MCF 10A (cell line): ENCODE results near the gene PODNL1. TPM values are rescaled to one million over a fixed set of nuclear protein-coding genes. Genes with fewer than 3 reads are reported as not detected.

ENCODE experiments used
- BruUV-seq: library from RNA; stranded (reverse); fragments of 400-500 nt; replicated peaks from 2 replicates; lab custom pipeline; 2021; lab: Mats Ljungman, UMichigan
- CTCF ChIA-PET: fragments of 300-600 bp; sonication (Branson Sonifier 250); formaldehyde crosslinking; extraction: SDS; loops from one replicate; lab custom pipeline; 2021; ENCODE audit warnings: antibody characterized with exemption, inconsistent platforms; lab: Yijun Ruan, JAX
- POLR2A ChIA-PET: fragments of 300-600, 350-650 bp; sonication (Branson Sonifier 250); formaldehyde crosslinking; extraction: SDS; loops from one replicate; lab custom pipeline; 2020; ENCODE audit warnings: antibody characterized with exemption, inconsistent platforms; lab: Yijun Ruan, JAX
- DNase-seq: peaks from one replicate; pipeline ENCODE4 v3.0.0-alpha.2; 2018; ENCODE audit not compliant: unreplicated experiment
- H3K27ac Mint-ChIP-seq: one replicate; pipeline ENCODE4 v1.8.0; 2022; ENCODE audit warnings: mild to moderate bottlenecking, low read depth, mixed read lengths; ENCODE audit not compliant: unreplicated experiment
- H3K27me3 Mint-ChIP-seq: one replicate; pipeline ENCODE4 v1.8.0; 2022; ENCODE audit warnings: mixed read lengths; ENCODE audit not compliant: insufficient read depth, unreplicated experiment
- H3K36me3 Mint-ChIP-seq: one replicate; pipeline ENCODE4 v1.8.0; 2022; ENCODE audit warnings: mild to moderate bottlenecking, moderate library complexity, mixed read lengths; ENCODE audit not compliant: insufficient read depth, unreplicated experiment
- H3K4me1 Mint-ChIP-seq: one replicate; pipeline ENCODE4 v1.8.0; 2022; ENCODE audit warnings: mixed read lengths; ENCODE audit not compliant: insufficient read depth, unreplicated experiment
- H3K4me3 Mint-ChIP-seq: one replicate; pipeline ENCODE4 v1.8.0; 2022; ENCODE audit warnings: mild to moderate bottlenecking, moderate library complexity, mixed read lengths; ENCODE audit not compliant: unreplicated experiment
- H3K9me3 Mint-ChIP-seq: one replicate; pipeline ENCODE4 v1.8.0; 2022; ENCODE audit warnings: mixed read lengths; ENCODE audit not compliant: unreplicated experiment
- CTCF ChIP-seq: fragments of 200-600 bp; IDR thresholded peaks from one replicate; pipeline ENCODE4 v1.8.0; 2022; ENCODE audit warnings: antibody characterized with exemption, mild to moderate bottlenecking; ENCODE audit not compliant: unreplicated experiment
- intact Hi-C: fragments of 100-400 bp; cut with micrococcal nuclease; formaldehyde crosslinking; loops from 2 replicates; pipeline ENCODE4 v1.14.1; 2022
- total RNA-seq: library from RNA; stranded (reverse); gene quantifications from 2 replicates; pipeline ENCODE4 v1.2.3, GENCODE V29; 2022

PODNL1 gene
- total RNA-seq, 1 experiment from 2014 or later = 0.51 TPM

DNA sequence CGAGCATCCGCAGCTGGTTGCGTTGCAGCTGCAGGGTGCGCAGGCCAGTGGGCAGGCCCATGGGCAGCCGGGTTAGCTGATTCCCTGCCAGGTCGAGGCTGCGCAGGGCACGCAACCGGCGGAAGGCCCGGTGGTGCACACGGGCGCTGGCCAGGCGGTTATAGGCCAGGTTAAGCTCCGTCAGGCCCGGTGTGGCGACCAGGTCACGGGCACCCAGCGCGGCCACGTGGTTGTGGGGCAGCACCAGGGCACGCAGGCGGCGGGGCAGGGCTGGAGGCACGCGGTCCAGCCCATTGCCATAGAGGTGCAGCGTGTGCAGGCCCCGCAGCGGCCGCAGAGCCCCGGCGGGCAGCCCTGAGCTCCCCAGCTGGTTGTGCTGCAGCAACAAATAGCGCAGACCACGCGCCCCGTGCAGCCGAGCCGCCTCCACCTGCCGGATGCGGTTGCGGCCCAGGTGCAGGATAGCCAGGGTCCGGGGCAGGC is 5.3 kb downstream of the PODNL1 start:
- ChIA-PET POLR2A (interaction anchor here (0.7 to 1.4 kb wide), 3 partner anchors 17 to 43 kb away, joined by 3 to 4 read pairs (median 3); partner anchors contain the start of gene DCAF15), CTCF (interaction anchor here (0.8 kb wide), 1 partner anchor 52 kb away, joined by 5 read pairs; no protein-coding TSS in a partner anchor)
- intact Hi-C loops = no loop called here
- H3K27me3 Mint-ChIP-seq = peaks cover 11% of the 10 kb centered on the region
- TF ChIP-seq CTCF = no peak
- peaks cover 6% of the 10 kb centered on the region for H3K4me1 Mint-ChIP-seq
- no peaks in the 10 kb centered on the region for H3K9me3 Mint-ChIP-seq
- peaks cover 17% of the 10 kb centered on the region for H3K36me3 Mint-ChIP-seq
- DNase-seq = no peak
- H3K27ac Mint-ChIP-seq = no peak overlapping the region
- no peak overlapping the region for H3K4me3 Mint-ChIP-seq
- no TSS peak for BruUV-seq

- Mint-ChIP-seq H3K27me3 (peaks cover 4% of the 10 kb centered on the region), H3K4me1 (peaks cover under 1% of the 10 kb centered on the region), H3K4me3 (no peak overlapping the region), H3K9me3 (no peaks in the 10 kb centered on the region), H3K27ac (no peak overlapping the region), H3K36me3 (peaks cover 17% of the 10 kb centered on the region)
- no peak for DNase-seq
- intact Hi-C loops = no loop called here
- POLR2A ChIA-PET = interaction anchor here (0.7 to 1.2 kb wide), 3 partner anchors 16 to 43 kb away, joined by 3 read pairs; no protein-coding TSS in a partner anchor
- BruUV-seq = no TSS peak
- TF ChIP-seq CTCF = no peak
- CTCF ChIA-PET = interaction anchor here (0.8 kb wide), 1 partner anchor 51 kb away, joined by 5 read pairs; no protein-coding TSS in a partner anchor
These were observed 6.0 kb downstream of the PODNL1 start for GRCh38 chr19:13932149-13932637.

DNA sequence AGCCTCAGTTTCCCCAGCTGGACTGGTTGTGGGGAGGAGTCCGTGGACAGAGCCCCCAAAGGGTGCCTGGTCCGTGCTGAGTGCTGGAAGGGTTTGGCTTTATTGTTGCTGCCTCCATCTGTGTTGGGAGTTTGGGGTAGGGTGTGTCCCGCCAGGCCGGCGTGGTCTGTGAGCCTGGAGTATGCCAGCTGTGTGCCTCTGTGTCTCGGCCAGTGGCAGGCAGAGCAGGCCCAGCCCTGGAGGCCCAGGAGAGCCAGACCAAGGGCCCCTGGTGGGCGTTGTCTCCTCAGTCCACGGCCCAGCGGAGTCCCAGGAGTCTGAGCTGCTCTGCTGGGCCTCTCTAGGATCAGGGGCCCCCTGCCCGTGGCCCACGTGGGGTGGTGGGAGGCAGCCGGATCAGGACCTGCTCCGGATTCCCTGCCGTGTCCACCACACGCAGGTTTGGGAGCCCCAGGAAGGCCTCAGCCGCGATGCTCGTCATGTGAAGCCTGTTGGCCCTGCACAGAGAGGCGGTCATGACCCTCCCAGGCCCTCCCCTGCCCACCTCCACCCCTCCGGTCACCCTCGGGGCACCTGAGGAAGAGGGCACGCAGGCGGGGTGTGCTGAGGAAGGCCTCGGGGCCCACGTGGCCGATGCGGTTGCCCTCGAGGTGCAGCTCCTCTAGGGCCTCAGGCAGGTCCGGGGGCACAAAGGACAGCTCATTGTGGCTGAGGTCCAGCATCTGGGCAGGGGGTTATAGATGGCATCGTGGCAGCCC is 6.6 kb downstream of the PODNL1 start:
- DNase-seq = no peak
- no TSS peak for BruUV-seq
- H3K4me1 Mint-ChIP-seq = no peaks in the 10 kb centered on the region
- H3K27me3 Mint-ChIP-seq = no peaks in the 10 kb centered on the region
- intact Hi-C loops = no loop called here
- H3K4me3 Mint-ChIP-seq = no peak overlapping the region
- peaks cover 17% of the 10 kb centered on the region for H3K36me3 Mint-ChIP-seq
- ChIA-PET CTCF (no interaction called here), POLR2A (interaction anchor here (1.1 kb wide), 1 partner anchor 24 kb away, joined by 3 read pairs; no protein-coding TSS in a partner anchor)
- TF ChIP-seq CTCF = no peak
- H3K27ac Mint-ChIP-seq = no peak overlapping the region
- H3K9me3 Mint-ChIP-seq = no peaks in the 10 kb centered on the region

GRCh38 chr19:13930402-13930801 is 7.8 kb downstream of the PODNL1 start:
- Mint-ChIP-seq H3K9me3 (no peaks in the 10 kb centered on the region), H3K4me3 (no peak overlapping the region), H3K4me1 (no peaks in the 10 kb centered on the region), H3K36me3 (peaks cover 25% of the 10 kb centered on the region), H3K27ac (no peak overlapping the region), H3K27me3 (no peaks in the 10 kb centered on the region)
- intact Hi-C loops = no loop called here
- no peak for TF ChIP-seq CTCF
- POLR2A ChIA-PET = no interaction called here
- DNase-seq = no peak
- CTCF ChIA-PET = no interaction called here
- BruUV-seq = no TSS peak
